Activated CD4-positive, alpha-beta T cell treated with anti-CD3 and anti-CD28 coated beads, Interleukin-2, amount 50 U/mL, for 24 hours (primary cell): Measurements from ENCODE around the gene ROBO2.

Experiments
- DNase-seq, 2 donors: peaks; one replicate each; pipeline ENCODE4 v3.0.0-alpha.2; 2020; ENCODE audit warnings: low read depth in 1 of 2, low spot score in 1 of 2

The ROBO2 gene

GRCh38 chr3:77468626-77469020, 428.7 kb downstream of the ROBO2 start:
- DNase-seq = no peak

GRCh38 chr3:77475507-77475906, 435.6 kb downstream of the ROBO2 start:
- no peak for DNase-seq

DNA sequence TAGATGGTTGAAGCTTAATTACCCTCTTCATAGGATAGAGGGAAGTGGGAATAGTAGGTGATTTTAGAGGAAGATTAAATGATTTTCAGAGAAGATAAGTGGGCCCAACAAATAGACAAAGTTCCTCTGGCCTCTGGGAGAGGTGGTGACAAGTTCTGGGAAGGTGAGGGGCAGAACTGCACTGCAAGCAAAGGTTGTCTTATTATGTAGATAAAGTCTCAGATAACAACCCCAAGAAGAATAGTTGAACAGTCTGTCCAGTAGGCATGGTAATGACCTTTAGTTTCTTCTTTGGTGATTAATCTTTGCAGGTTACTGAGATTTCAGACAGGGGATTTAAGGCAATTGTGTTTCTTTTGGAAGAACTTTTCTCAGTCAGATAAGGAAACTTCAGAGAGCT, 439.1 kb downstream of the ROBO2 start:
- DNase-seq = no peak

- no peak for DNase-seq
Measured at GRCh38 chr3:77489216-77489615, 449.3 kb downstream of the ROBO2 start.

DNA sequence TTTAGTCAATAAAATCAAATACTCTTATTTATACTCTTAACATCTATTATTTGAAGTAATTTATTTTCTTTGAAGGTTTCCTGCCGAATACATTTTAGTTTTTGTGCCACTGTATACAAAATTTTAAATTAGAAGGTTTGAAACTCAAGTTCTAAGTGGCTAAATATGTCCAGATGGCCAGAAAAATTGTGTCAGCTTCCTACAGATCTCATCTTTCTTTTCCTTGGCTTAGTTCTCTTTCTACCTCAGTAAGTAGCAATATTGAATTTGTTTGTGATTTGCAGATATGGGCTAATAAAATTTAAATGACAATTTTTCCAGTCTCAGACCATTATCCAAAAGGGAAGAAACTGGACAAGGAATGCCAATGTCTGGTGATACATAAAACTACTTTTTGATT, 452.1 kb downstream of the ROBO2 start:
- no peak for DNase-seq

GRCh38 chr3:77500721-77501120, 460.8 kb downstream of the ROBO2 start:
- DNase-seq = no peak

GRCh38 chr3:77506384-77506783, 466.5 kb downstream of the ROBO2 start:
- DNase-seq = no peak

- DNase-seq = no peak
Measured at GRCh38 chr3:77513542-77513941, 473.6 kb downstream of the ROBO2 start.

GRCh38 chr3:77514766-77515165, 474.9 kb downstream of the ROBO2 start:
- DNase-seq = no peak

DNA sequence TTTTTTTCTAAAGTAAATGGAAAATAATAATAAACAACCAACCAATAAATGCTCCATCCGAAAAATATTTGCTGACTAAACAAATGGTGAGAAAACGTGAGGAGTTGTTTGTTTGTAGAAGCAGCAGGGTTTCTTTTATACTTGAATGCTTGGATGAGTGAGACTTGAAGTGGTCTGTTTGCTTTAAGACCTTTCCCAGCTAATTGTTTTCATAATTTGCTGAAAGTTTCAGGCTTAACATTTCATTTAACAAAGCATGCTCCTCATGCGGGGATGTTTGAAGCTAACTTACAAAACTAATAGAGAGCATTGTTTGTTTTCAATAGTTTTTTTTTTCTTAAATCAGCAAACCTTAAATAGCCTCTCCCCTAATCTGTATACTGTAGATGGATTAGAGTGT, 484.6 kb downstream of the ROBO2 start:
- no peak for DNase-seq

- no peak for DNase-seq
Measured at GRCh38 chr3:77524946-77525682, 485.2 kb downstream of the ROBO2 start.

DNA sequence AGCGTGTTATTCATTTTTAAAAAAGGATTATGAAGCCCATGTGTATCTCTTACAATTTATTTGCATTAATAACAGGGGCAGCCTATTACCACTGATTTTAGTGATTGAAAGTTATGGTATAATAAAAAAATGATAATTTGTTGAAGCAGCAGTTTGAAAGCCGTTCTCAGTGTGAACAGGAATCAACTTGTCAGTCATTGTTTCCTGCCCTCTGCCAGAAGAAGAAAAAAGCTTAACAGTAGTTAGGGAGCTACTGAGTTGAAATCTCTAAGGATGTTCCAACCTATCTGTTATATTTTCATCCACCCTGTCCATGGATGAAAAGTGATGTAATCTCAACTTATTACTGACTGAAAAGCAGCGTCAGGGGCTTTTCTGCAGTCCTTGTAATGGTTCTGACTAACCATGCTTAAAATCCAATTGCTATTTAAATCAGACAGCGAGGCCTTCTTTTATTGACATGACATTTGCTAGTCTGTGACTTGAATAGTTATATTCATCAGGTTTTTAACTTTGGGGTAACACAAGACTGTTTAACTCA, 486.7 kb downstream of the ROBO2 start:
- no peak for DNase-seq

DNA sequence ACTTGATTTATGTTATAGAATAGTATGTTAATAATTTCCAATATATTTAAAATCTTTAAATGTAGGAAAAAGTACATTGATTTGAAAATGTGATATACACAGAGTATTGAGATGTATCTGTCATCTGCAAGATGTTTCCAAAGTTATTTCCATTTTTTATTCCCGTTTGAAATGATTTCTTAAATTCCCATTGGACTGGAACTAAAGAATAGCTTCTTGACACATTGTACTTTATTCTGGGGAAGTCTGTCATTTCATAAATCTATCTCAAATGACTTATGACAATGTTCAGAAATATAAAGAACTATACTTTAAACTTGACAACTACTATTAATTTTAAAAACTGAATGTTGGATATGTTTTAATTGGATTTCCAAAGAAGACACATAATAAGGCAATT, 489.6 kb downstream of the ROBO2 start:
- DNase-seq = no peak

GRCh38 chr3:77530870-77531269, 491.0 kb downstream of the ROBO2 start:
- no peak for DNase-seq

GRCh38 chr3:77535116-77535515, 495.2 kb downstream of the ROBO2 start:
- DNase-seq = no peak

DNA sequence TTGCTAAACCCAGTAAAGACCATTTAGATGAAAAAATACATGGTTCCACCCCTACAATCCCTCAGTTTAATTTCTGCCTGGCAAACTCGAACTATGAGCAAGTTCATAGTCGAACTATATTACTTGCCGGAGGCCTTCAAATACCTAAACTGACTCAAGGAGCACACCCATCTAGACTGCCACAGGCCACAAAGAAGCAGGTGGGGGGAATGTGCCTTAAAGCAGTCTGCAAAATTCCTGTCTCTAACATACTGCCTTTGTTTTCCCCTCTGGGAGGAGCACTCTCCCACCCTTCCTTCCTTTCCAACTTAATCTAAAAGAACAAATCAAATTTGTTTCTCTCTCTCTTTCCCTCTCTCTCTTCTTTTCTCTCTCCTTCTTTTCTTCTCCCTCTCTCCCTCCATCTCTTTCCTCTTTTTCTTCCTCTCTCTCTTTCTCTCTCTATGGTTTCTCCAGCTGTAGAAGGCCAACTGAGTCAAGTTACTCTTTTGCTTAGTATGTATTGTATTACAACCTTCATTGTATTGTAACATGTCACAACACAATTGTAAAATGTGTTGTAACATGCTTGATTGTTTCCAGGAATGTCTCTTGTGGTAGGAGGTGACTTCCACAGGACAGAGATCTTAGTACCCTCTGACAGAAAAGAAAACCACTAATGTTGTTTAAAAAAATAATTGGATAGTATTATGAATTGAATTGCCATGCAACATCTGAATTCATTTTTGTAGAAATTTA, 496.3 kb downstream of the ROBO2 start:
- DNase-seq = no peak

DNA sequence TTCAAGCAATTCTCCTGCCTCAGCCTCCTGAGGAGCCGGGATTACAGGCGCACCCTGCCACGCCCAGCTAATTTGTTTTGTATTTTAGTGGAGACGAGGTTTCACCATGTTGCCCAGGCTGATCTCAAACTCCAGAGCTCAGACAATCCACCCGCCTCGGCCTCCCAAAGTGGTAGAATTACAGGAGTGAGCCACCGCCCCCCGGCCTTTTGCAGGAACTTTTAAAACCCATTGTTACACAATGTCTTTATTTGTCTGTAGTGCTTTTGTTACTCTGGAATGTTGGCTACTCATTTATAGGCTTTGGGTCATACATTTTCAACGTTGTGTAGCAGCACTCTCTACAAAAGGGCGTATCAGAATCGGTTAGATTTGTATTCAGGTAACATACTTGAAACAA, 499.1 kb downstream of the ROBO2 start:
- DNase-seq = no peak

GRCh38 chr3:77539677-77540076, 499.8 kb downstream of the ROBO2 start:
- DNase-seq = no peak

- no peak for DNase-seq
Measured at GRCh38 chr3:77541203-77541922, 501.5 kb downstream of the ROBO2 start.

- no peak for DNase-seq
Measured at GRCh38 chr3:77546246-77546645, 506.3 kb downstream of the ROBO2 start.

DNA sequence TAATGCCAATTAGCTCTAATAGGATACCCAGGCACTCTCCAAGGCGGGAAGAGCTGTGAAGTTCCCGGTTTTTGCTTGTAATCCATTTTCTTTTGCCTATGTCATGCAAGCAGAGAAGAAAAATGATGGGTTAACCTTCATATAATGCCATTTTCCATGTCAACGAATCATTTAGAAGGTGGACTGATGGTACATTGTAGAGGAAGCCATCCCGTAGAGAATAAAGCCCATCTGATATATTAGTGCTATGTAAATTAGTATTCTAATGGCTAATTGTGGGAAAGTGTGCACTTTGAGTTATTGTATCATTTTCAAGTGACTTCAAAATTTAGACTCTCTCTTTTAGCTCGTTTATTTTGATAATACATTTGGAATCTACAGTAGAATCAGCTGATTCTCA, 509.1 kb downstream of the ROBO2 start:
- no peak for DNase-seq

- DNase-seq = no peak
Measured at GRCh38 chr3:77553240-77553639, 513.3 kb downstream of the ROBO2 start.
